A204.1 (cell line): ENCODE measurements around the gene CEP72.
"Not testable (repeated sequence)": the region's sequence is repeated elsewhere in the genome, so short reads cannot be mapped to it uniquely, and the experiment has no call there.

Experiments used
- FAIRE-seq: peaks from 2 replicates; lab custom pipeline; 2012; peaks lifted over from hg19 to GRCh38; lab: Jason Lieb, UNC

The CEP72 gene

DNA sequence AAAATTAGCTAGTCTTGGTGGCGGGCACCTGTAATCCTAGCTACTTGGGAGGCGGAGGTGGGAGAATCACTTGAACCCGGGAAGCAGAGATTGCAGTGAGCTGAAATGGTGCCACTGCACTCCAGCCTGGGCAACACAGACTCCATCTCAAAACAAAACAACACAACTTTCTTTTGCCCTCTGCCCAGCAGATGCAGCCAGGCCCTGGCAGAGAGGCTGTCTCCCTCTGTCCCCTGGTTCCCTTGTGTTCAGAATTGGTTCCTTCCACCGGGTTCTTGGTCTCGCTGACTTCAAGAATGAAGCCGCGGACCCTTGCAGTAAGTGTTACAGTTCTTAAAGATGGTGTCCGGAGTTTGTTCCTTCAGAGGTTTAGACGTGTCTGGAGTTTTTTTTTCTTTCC lies 30.2 kb upstream of the CEP72 start:
- no peak for FAIRE-seq

DNA sequence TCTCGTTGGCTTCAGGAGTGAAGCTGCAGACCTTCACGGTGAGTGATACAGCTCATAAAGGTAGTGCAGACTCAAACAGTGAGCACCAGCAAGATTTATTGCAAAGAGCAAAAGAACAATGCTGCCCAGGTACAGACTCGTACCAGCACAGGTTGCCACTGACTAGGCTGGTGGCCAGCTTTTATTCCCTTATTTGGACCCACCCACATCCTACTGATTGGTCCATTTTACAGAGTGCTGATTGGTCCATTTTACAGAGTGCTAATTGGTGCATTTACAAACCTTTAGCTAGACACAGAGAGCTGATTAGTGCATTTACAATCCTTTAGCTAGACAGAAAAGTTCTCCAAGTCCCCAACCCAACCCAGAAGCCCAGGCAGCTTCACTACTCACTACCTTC lies 29.7 kb upstream of the CEP72 start:
- FAIRE-seq: not testable (repeated sequence)

DNA sequence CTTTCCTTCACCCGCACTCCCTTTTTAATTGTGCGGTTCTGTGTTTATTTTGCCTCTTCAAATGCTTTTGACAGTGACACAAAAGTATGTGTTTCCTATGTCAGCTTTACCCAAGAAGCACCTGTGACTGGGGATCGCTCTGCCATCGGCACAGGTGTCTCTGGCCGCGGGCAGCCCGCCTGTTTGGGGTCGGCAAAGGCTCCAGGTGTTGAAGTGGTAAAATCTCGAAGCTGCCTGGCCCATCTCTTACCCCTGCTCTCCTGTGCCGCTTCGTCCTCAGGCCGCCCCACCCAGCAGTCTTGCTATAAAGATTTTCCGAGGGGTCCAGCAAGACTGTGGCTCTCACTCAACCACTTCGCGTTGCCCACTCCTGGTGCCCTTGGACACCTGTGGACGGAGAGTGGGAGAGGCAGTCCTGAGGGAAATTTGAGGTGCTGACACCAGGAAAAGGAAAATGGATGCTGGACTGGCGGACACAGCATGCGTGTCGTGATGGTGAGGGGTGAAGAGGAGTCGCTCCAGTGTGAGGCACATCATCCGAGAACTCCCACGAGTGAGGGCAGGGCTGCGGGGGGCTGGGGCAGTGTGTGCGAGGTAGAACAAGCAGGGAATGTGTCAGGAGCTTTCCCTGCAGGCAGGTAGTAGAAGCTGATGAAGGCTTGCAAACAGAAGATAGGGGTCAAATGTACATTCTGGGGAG lies 29.1 kb upstream of the CEP72 start:
- no peak for FAIRE-seq

DNA sequence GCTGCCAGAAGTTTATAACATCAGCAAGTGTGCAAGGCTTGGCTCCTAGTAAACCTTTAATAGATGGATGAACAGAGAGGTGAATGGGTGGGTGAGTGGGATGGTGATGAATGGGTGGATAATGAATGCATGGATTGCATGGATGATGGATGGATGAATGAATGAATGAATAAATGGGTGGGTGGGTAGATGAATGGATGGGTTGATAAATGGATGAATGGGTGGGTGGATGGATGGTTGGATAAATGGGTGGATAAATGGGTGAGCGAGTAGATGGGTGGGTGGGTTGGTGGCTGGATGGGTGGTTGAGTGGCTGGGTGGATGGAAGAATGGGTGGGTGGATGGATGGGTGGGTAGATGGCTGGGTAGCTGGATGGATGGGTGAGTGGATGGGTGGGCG lies 28.5 kb upstream of the CEP72 start:
- no peak for FAIRE-seq

DNA sequence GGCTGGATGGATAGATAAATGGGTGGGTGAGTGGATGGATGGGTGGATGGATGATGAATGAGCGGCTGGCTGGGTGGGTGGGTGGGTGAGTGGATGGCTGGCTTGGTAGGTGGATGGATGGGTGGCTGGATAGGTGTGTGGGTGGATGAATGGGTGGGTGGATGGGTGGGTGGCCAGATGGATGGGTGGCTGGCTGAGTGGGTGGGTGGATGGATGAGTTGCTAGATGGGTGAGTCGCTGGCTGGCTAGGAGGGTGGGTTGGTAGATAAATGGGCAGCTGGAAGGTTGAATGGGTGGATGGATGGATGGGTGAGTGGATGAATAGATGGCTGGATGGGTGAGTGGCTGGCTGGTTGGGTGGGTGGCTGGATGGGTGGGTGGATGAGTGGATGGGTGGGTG lies 27.9 kb upstream of the CEP72 start:
- no peak for FAIRE-seq

DNA sequence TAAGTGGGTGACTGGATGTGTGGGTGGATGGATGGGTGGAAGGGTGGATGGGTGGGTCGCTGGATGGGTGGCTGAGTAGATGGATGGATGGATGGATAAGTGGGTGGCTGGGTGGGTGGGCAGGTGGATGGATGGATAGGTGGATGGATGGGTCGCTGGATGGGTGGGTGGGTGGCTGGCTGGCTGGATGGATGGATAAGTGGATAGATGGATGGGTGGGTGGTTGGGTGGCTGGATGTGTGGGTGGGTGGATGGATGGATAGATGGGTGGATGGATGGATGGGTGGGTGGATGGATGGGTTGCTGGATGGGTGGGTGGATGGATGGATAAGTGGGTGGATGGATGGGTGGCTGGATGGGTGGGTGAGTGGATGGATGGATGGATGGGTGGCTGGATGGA lies 27.3 kb upstream of the CEP72 start:
- FAIRE-seq: no peak

DNA sequence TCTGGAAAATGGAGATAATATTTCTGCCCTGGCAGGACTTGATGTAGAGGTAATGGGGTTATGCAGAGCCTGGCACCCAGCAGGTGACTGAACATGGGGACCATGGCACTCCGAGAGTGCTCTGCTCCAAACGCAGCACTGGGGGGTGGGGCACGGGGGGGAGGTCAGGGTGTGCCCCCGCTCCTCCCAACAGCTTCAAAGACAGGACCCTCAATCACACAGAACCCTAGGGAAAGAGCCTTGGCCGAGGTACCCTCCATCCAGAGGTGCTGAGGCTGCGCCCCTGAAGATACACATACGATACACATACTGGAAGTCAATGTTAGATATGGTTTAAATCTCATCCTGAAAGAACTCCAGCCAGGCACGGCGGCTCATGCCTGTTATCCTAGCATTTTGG lies 26.6 kb upstream of the CEP72 start:
- FAIRE-seq: no peak

DNA sequence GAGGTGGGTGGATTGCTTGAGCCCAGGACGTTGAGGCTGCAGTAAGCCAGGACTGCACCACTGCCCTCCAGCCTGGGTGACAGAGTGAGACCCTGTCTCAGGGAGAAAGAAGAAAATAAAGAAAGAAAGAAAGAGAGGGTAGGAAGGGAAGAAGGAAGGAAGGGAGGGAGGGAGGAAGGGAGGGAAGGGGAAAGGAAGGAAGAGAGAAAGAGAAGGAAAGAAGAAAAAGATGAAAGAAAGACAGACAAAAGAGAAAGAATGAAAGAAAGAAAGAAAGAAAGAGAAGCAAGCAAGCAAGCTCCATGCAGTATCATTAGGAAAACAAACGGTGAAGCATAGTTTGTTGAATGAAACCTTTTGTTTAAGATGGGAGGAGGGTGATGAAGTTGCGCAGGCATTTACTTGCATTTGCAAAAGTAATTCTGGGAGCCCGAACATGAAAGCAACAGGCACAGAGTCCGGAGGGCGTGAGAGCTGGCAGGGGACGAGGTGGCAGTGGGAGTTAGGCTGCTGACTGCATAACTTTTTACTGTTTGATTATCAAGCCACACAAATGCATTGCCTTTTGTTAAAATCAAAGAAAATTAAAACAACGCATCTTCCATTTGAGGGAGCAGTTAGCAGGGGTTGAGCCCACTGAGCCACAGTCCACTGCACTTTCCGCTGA lies 26.0 kb upstream of the CEP72 start:
- FAIRE-seq: no peak

DNA sequence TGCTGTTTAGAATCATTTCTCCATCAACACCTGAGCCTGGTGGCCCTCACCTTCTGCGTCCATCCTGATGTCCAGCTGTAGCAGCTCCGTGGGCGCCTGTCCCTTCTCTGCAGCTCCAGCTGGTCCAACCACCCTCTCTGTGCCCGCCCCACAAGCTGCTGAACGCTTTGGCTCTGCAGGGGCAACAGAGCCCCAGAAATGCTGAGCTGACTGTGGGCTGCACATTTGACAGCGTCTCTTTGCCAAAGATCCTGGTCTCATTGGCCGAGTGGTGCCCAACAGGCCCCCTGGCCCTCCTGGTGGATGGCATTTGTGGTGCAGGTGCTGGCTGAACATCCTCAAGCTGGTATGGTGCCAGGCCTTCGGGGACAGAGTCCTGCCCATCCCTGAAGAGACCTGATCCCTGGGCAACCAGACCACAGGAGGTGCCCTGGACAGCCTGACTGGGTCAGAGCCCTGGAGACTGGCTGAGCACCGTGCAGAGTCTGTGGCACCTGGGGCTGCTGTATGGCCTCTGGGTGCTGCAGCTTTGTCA lies 25.3 kb upstream of the CEP72 start:
- no peak for FAIRE-seq

DNA sequence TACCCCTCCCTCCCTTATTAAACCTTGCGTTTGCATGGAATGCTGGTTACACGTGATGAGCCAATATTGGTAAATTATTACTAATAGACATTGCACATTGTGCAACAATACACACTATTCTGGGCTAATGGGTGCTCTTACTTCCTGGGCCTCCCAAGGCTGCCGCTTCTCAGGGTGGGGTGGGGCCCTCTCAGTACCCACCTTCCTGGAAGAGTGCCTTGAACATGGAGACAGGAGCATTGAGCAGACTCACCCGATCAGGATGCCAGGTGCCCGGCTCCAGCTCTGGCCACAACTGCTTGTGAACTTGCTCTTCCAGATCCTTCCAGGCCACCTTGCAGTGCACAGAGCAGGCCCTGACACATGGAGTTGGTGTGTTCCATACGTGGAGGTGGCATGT lies 24.7 kb upstream of the CEP72 start:
- FAIRE-seq: no peak

DNA sequence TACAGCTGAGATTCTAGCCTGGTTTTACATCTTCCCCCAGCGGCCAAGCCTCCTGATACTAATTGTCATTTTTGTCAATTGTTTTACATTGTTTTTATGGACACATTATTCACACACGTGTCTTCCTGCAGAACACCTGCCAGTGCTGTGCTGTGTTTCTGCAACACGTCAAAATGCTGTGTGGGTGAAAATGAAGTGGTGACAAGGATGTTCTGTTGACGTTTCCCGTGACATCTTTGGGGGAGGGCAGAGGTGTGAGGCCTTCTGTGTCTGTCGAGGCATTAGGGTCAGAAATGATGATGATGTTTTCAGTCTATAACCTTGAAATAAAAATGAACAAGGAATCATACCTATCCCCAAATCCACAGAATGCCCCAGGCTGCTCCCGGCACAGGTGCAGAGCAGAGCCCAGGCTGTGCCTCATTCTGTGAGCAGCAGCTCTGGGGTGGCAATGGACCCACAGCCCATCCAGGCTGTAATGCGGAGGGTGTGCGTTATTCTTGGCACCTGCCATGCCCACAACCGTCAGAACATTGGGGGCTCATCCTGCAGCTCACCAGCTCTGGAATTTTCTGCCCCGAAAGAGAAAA lies 23.6 kb upstream of the CEP72 start:
- no peak for FAIRE-seq

DNA sequence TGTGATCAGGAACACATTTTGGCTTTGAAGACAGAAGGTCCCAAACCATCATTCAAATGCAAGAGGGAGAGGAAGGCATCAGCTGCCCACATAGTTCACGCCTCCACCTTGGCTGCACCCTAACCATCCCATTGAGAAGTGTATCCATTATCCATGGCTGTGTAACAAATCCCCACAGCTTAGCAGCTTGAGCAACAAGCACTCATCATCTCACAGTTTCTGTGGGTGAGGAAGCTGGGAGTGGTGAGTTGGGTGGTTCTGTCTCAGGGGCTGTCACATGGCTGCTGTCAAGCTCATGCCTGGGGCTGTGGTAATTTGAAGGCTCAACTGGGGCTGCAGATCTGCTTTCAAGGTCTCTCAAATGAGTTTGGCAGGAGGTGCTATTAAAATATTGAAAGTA lies 23.0 kb upstream of the CEP72 start:
- no peak for FAIRE-seq

DNA sequence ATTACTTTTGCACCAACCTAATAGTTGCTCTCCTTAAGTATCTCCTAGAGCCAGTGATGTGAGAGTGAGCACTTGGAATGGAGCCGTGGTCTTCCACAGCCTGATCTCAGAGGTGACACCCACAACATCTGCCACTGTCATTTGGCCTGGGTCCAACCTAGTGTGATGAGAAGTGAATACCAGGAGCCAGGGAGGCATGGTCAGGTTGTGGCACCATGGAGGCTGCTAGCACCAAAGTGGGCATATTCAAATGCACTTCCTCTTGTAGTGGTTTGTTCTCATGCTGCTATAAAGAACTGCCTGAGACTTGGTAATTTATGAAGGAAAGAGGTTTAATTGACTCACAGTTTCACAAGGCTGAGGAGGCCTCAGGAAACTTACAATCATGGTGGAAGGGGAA lies 22.6 kb upstream of the CEP72 start:
- FAIRE-seq: no peak

DNA sequence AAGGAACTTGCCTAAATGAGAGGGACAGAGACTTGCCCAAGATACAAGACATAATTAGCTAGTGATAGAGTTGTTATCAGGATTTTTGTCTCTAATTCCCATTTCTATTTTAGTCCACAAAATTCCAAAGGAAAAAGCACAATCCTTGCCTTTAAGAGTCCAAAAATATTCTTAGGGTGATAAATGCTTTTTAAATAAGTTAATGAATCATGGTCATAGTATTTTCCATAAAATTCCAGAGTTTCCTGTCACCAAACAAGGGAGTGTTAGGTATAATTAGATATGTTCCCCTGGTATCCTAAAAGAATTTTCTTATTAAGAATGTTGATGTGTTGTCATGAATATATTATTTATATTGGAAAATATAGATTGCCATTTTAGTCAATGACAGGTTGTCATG lies 21.8 kb upstream of the CEP72 start:
- FAIRE-seq: no peak

DNA sequence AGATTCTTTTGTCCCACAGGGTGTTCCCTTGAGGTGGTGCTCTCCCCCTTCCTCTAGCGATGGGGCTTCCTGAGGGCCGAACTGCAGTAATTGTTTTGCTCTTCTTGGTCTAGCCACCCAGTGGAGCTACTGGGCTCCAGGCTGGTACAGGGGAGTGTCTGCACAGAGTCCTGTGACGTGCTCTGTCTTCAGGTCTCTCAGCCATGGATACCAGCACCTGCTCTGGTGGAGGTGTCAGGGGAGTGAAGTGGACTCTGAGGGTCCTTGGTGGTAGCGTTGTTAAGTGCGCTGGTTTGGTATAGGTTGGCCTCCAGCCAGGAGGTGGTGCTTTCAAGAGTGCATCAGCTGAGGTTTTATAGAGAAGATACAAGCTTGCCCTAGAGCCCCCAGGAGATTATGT lies 20.4 kb upstream of the CEP72 start:
- FAIRE-seq: no peak

DNA sequence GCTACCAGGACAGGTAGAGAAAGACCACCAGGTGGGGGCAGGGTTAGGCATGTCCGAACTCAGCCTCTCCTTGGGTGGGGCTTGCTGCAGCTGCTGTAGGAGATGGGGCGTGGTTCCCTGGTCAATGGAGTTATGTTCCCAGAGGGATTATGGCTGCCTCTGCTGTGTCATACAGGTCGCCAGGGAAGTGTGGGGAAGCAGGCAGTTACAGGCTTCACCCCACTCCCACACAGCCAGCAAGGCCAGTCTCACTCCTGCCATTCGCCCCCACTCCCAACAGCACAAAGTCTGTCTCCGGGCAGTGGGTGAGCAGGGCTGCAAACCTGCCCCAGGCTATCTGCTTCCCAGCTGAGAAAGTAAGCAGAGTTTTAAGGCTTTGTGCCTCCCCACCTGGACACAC lies 20.0 kb upstream of the CEP72 start:
- FAIRE-seq: no peak

DNA sequence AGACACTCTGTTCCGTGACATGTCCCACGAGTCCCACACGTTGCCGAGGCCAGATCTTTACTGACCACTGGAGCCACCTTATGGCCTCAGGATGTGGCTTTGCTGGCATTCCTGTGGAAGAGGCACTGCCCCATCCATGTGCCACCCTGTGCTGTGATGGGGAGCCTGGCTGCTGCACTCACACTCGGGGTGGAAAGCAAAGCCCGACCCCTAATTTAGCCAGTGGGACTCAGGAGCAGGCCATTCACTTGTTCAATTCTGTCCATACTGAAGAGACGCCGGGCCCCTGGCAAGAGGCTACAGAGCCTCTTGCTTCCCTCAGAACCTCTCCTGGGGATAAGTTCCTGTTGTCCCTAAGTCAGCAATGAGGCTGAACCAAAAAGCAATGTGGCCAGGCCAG lies 18.6 kb upstream of the CEP72 start:
- FAIRE-seq: no peak

DNA sequence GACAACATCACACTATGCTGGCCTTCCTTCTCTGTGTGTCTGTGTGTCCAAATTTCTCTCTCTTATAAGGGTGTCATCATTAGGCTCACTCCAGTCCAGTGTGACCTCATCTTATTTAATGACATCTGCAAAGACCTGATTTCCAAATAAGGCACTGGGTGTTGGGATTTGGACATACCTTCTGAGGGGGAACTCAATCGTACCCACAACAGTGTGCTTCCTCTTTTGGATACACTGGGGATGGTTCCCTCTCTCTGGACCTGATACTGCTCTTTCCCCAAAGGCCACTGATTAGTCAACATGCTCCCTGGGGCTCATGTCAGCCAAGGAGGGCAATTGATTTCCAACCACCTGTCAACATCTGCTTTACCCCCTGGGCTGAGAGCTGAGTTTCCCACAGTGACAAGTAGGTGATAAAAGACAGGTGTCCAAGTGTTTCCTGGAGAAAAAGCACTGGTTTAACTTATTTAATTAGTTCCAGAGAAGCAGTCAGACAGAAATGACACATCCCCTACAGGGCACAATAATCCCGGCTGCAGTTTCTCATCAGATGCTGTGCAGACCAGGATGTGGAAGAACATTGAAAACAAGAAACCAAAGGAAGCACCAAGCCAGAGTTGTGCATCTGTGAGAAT lies 17.8 kb upstream of the CEP72 start:
- FAIRE-seq: no peak

DNA sequence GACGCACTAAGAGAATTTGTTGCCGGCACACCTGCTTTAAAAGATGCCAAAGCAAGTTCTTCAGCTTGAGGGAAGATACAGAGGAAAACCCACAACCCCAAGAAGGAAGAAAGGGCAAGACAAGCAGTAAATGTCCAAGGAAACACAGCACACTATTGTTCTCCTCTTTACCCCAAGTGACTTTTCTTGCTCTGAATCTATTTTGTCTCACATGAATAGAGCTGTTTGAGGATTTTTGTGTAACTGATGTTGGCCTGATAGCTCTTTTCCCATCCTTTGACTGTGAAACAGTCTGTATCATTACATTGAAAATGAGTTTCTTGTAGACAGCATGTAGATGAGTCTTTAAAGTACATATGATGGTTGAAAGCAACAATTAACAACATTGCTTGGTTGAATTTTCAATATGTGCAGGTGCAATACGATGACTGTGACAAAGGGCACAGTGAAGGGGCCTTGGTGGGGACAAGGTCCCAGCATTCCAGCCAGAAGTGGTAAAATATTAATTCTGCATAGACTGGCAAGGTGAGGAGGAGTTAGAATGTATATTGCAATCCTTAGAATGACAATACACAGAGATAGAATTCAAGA lies 16.8 kb upstream of the CEP72 start:
- FAIRE-seq: no peak

DNA sequence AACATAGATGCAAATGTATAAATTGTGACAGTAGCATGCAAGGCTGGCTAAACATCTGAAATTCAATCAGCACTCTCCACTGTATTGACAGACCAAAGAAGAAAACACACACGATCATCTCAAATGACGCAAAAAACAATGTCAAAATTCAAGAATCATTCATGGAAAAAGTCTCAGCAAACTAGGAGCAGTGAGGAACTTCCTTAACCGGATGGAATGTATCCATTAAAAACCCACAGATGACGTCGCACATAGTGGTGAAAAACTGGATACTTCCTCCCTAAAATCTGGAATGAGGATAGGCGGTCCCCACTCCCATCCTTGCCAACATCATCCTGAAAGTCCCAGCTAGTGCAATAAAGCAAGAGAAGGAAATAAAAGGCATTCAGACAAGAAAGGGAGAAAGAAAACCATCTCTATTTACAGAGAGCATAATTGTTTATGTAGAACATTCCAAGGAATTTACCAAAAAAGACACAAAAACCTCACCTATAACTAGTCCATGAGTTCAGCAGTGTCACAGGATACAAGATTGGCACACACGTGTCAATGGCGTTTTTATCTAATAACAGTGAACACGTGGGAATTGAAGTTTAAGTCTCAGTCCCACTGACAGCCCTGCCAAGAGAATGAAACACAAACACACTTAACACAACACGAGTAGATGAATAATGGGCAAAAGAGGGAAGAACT lies 14.1 kb upstream of the CEP72 start:
- no peak for FAIRE-seq

DNA sequence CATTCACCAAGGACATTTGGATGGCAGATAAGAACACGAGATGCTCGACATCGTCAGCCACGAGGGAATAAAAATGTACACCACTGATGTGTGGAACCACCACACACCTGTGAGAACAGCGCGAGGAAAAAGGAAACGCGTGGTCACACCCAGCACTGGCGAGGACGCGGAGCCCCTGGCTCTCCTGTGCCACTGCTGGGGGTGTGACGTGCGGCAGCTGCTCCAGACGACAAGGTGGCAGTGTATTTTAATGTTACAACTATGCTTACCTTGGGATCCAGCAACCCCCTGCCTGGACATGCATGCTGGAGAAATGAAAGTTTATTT lies 13.6 kb upstream of the CEP72 start:
- no peak for FAIRE-seq

DNA sequence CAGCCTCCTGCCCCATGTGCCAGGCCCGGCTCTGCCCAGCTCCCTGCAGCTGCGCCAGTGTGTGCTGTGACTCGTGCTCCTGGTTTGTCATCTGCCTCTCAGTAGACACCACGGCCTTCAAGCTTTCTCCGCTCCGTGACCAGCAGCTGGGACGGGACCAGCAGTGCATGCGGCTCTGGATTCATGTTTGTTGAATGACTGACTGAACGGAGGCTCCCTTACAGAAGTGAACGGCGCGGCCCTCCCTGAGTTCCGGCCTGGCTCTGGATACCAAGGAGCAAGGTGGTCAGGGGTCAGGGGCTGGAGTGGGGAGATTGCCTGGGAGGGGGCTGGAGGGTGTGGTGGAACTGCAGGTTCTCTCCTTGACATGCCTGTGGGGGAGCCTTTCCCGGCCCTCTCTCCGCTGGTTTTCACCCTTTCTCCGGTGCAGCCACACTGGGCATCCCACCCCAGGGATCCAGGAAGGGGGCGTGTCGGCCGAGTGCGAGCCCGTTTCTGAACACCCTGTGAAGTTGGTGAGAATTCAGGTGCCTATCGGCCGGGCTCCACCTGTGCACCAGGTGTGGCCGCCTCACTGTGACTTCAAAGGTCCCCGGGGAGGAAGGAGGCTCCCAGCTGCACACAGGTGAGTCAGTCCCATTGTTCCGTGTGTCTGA lies 11.1 kb upstream of the CEP72 start:
- no peak for FAIRE-seq
